Motor neuron (in vitro differentiated cells): ENCODE measurements around the gene CPZ. TPM values are rescaled to one million over a fixed set of nuclear protein-coding genes. Genes with fewer than 3 reads are reported as not detected.

Experiments used
- ATAC-seq, 8 experiments: fragments of 200-7000 bp; cut with Tn5 transposase; replicated peaks in 6 of 8; 2 replicates each; pipeline ENCODE4 v1.8.0; 2021; ENCODE audit warnings: mild to moderate bottlenecking in 8 of 8, moderate library complexity in 8 of 8
- H3K27ac ChIP-seq, 2 donors: fragments of 250-450 bp; sonication (Bioruptor Pico); 2 replicates each; pipeline ENCODE4 v1.9.0; 2021; ENCODE audit warnings: antibody characterized with exemption in 2 of 2, mild to moderate bottlenecking in 2 of 2, moderate library complexity in 1 of 2
- H3K4me1 ChIP-seq, 2 donors: fragments of 250-450 bp; sonication (Bioruptor Pico); replicated peaks in 1 of 2; 2 replicates each; pipeline ENCODE4 v1.6.1; 2021; ENCODE audit warnings: antibody characterized with exemption in 2 of 2, mild to moderate bottlenecking in 2 of 2, moderate library complexity in 1 of 2
- H3K4me3 ChIP-seq, 5 donors: fragments of 250-450 bp; sonication (Bioruptor Pico); 2 replicates each; pipeline ENCODE4 v1.9.0; 2021; ENCODE audit warnings: antibody characterized with exemption in 5 of 5, mild to moderate bottlenecking in 5 of 5, moderate library complexity in 4 of 5
- WGBS, 10 experiments: fragments of 450-650 bp; shearing (Covaris generic); methylation state at CpG; one replicate each; pipeline ENCODE4 v1.0.0; 2022; 5-methylcytosine and 5-hydroxymethylcytosine counted together
- in situ Hi-C, 9 experiments: fragments of 400-800 bp; cut with MboI; loops; one replicate each; pipeline ENCODE4 v1.15.0; 2021; ENCODE audit warnings: low sequenced_read_pairs in 9 of 9, low pct_unique_long_range_greater_than_20kb in 2 of 9; ENCODE audit not compliant: unreplicated experiment in 9 of 9
- total RNA-seq, 8 experiments: library from RNA; unstranded; fragments of 300-600 nt; gene quantifications; 2 replicates each; pipeline versions ENCODE4 v1.2.3 to v1.2.4, GENCODE V29; 2022

The CPZ gene
- total RNA-seq, 8 experiments from 2014 or later = 0.11 to 48.4 (median 1.4) TPM; not detected in 2

DNA sequence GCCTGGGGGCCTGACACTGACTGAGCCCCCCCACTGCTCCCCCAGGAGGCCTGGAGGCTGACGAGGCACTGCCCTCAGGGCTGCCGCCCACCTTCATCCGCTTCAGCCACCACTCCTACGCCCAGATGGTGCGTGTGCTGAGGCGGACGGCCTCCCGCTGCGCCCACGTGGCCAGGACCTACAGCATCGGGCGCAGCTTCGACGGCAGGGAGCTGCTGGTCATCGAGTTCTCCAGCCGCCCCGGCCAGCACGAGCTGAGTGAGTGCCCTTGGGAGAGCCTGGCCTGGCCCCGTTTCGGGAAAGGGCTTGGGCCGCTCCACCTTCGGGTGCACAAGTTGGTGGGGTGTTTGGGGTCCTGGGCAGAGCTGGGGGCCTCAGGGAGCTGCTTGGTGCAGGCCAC lies 11.4 kb downstream of the CPZ start:
- no peak for ATAC-seq
- in situ Hi-C loops = no loop called here
- 60 to 80% methylated on average over 1 of the region's 22 CpGs; no CpG with 5 or more reads in 8 of the 10 experiments for WGBS, 10 experiments
- no peak overlapping the region for H3K4me3 ChIP-seq
- H3K4me1 ChIP-seq = no peaks in the 10 kb centered on the region
- H3K27ac ChIP-seq = no peak overlapping the region

- no peak overlapping the region for H3K27ac ChIP-seq
- 33 to 100% (median 89%) methylated on average over 1 of the region's 1 CpG; no CpG with 5 or more reads in 3 of the 10 experiments for WGBS, 10 experiments
- in situ Hi-C loops = no loop called here
- ATAC-seq = no peak
- H3K4me1 ChIP-seq = no peaks in the 10 kb centered on the region
- H3K4me3 ChIP-seq = no peak overlapping the region
Observed at GRCh38 chr4:8605289-8605688, 12.7 kb downstream of the CPZ start.

DNA sequence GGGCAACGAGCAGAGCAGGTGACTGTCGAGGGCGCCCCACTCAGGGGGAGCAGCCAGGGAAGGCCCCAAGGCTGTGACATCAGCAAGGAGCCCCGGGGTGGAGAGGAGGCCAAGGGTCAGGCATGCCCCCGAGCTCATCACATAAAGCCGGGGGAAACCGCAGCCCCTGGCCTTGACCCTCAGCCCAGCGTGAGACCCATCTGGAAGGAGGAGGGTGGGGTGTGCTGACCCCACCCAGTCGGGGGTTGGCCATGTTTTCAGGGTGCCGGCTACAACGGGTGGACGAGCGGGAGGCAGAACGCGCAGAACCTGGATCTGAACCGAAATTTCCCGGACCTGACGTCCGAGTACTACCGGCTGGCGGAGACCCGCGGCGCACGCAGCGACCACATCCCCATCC lies 13.9 kb downstream of the CPZ start:
- H3K27ac ChIP-seq = no peak overlapping the region
- no peak for ATAC-seq
- WGBS, 10 experiments = 60 to 77% (median 63%) methylated on average over 1 to 6 of the region's 26 CpGs; no CpG with 5 or more reads in 6 of the 10 experiments
- in situ Hi-C loops = no loop called here
- H3K4me3 ChIP-seq = no peak overlapping the region
- no peaks in the 10 kb centered on the region for H3K4me1 ChIP-seq

GRCh38 chr4:8606966-8607365 lies 14.4 kb downstream of the CPZ start:
- in situ Hi-C loops = no loop called here
- WGBS, 10 experiments = 33 to 100% (median 52%) methylated on average over 1 to 6 of the region's 10 CpGs; no CpG with 5 or more reads in 4 of the 10 experiments
- Histone ChIP-seq H3K4me3 (no peak overlapping the region), H3K27ac (no peak overlapping the region), H3K4me1 (no peaks in the 10 kb centered on the region)
- ATAC-seq = no peak

GRCh38 chr4:8607603-8608481 lies 15.3 kb downstream of the CPZ start:
- in situ Hi-C loops = no loop called here
- peak overlapping the region in 1 of 5 donors; percentile 11 for H3K4me3 ChIP-seq
- no peak overlapping the region for H3K27ac ChIP-seq
- no CpG with 5 or more reads among the region's 42 CpGs for WGBS, 10 experiments
- ATAC-seq = peak in 7 of 8 experiments; percentile 4 to 87 (median 82)
- no peaks in the 10 kb centered on the region for H3K4me1 ChIP-seq

GRCh38 chr4:8608714-8609391 lies 16.3 kb downstream of the CPZ start:
- no peak for ATAC-seq
- in situ Hi-C loops = no loop called here
- 50 to 100% (median 92%) methylated on average over 1 to 2 of the region's 5 CpGs; no CpG with 5 or more reads in 5 of the 10 experiments for WGBS, 10 experiments
- H3K4me3 ChIP-seq = no peak overlapping the region
- H3K4me1 ChIP-seq = no peaks in the 10 kb centered on the region
- no peak overlapping the region for H3K27ac ChIP-seq

DNA sequence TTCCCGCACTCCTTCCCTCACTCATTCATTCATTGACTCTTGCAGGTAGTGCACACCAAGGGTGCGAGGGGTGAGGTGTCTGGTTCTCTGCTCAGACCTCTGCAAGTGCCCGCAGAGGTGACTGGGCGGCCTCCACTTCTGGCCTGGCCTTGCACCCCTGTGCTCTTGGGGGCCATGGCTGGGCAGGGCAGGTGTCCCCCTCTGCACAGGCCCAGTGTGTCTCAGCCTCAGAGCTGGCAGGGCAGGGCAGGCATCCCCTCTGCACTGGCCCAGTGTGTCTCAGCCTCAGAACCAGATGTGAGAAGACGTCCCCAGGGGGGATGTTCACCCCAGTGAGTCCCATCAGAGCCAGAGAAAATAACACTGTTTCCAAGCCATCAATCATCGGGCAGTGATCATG lies 16.8 kb downstream of the CPZ start:
- ATAC-seq = no peak
- Histone ChIP-seq H3K4me3 (no peak overlapping the region), H3K4me1 (no peaks in the 10 kb centered on the region), H3K27ac (no peak overlapping the region)
- 73 to 100% (median 82%) methylated on average over 1 to 4 of the region's 6 CpGs for WGBS, 10 experiments
- in situ Hi-C loops = no loop called here

DNA sequence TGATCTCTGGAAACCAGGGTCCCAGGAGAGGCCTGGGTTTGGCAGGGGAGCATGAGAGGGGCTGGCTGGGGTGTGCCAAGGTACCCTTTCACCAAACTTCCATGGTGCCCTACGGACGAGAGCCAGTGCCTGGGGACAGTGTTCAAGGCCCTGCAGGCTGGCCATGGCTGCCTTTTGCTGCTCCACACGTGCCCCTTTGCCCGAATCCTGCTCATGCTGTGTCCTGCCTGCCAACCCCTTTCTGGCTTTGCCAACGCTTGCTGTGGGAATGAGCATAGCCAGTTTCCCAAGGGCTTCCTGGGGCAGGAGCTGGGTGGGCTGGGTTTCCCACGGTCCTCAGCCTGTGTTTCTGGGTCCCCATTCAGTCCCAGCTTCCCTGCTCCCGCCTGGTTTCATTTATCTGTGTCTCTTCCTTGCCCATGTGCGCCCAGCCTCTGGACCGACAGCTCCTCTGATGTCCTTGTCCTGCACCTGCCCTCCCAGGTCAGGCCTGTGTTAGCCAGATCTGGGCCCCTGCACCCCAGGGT lies 17.3 kb downstream of the CPZ start:
- Histone ChIP-seq H3K27ac (no peak overlapping the region), H3K4me3 (no peak overlapping the region), H3K4me1 (no peaks in the 10 kb centered on the region)
- WGBS, 10 experiments = 42 to 100% (median 63%) methylated on average over 1 to 6 of the region's 9 CpGs; no CpG with 5 or more reads in 3 of the 10 experiments
- in situ Hi-C loops = no loop called here
- ATAC-seq = no peak

DNA sequence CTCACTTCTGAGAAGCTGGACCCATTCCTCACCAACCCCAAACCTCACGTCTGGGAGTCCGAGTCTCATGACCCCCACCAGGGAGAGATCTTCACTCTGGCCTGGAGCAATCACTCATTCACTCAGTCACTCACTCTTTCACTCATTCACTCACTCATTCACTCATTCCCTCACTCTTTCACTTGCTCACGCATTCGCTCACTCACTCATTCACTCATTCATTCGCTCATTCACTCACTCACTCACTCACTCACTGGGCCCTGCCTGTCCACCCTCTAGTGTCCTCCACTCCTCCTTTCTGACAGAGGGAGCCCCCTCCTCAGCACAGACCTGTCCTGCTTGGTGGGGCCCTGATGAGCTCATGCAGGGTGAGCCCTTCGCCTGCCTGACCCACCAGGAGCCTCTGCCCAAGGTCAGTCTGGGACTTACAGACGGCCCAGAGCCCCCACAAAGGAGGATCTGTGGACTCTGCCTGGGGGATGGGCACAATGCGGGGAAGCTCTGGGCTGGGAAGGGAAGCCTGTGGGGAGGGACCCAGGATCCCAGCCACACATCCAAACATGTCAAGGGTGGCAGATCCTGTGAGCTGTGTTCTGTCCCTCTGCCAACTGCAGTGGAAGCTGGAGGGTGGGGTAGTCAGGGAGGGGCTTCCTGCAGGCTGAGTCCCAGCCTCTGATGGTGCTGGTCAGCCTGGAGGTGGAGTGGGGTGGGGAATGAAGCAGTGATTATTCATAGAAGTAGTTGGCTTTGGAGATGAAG lies 18.5 kb downstream of the CPZ start:
- in situ Hi-C loops = no loop called here
- ATAC-seq = peak in 2 of 8 experiments; percentile 65 to 78
- Histone ChIP-seq H3K27ac (no peak overlapping the region), H3K4me3 (no peak overlapping the region), H3K4me1 (no peaks in the 10 kb centered on the region)
- WGBS, 10 experiments = 33 to 83% (median 80%) methylated on average over 1 to 4 of the region's 8 CpGs; no CpG with 5 or more reads in 5 of the 10 experiments

- H3K27ac ChIP-seq = no peak overlapping the region
- no peak overlapping the region for H3K4me3 ChIP-seq
- H3K4me1 ChIP-seq = no peaks in the 10 kb centered on the region
- no peak for ATAC-seq
- 80 to 100% (median 83%) methylated on average over 1 to 4 of the region's 8 CpGs; no CpG with 5 or more reads in 3 of the 10 experiments for WGBS, 10 experiments
- in situ Hi-C loops = no loop called here
Observed at GRCh38 chr4:8612646-8613045, 20.1 kb downstream of the CPZ start.

DNA sequence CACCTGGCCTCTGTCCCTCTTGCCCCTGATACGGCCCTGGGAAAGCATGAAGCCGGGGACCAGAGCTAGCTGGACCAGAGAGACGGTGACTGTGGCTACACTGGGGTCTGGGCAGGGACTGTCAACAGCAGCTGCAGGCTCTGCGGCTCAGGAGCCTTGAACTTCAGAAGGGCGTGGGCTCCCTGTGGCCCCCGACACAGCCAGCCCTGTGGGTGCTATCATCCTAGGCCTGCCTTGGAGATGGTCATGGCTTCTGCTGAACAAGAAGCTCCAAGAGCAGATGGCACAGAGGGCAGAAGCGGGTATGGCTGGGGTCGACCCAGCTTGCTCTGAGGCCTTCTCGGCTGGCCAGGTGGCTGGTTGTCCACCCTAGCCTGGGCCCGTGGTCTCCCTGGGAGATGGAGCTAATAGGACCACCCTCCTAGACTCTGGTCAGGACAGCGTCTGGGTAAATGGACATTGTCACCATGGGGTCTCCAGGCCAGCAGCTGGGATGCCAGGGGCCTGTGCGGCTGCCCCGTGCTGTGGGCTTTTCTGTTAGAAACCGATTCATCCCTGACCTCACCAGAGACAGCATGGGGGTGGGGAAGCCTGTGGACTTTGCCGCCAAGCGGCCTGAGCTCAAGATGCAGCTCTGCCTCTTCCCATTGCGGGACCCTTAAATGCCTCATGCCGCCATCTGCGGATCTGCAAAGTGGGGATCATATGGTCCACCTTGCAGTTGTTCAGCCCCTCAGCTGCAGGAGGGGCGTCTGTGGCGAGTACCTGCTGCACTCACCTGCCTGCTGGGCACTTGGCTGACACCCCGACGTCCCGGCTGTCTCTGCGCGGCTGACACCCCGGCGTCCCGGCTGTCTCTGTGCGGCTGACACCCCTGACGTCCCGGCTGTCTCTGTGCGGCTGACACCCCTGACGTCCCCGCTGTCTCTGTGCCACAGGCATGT lies 21.1 kb downstream of the CPZ start:
- Histone ChIP-seq H3K27ac (no peak overlapping the region), H3K4me3 (no peak overlapping the region), H3K4me1 (no peaks in the 10 kb centered on the region)
- WGBS, 10 experiments = 45 to 85% (median 83%) methylated on average over 2 to 21 of the region's 35 CpGs; no CpG with 5 or more reads in 4 of the 10 experiments
- in situ Hi-C loops = no loop called here
- ATAC-seq = peak in 1 of 8 experiments; percentile 80
